SU-DHL-6 (cell line): ENCODE data around the gene OXTR.

Experiments
- H2AFZ ChIP-seq: fragments of 200-600 bp; sonication (generic); 2 replicates; pipeline ENCODE4 v1.6.1; 2014; ENCODE audit warnings: low read depth, mild to moderate bottlenecking, moderate library complexity, mixed read lengths, antibody characterized with exemption, low read length; ENCODE audit not compliant: severe bottlenecking
- H3F3A ChIP-seq: fragments of 200-600 bp; shearing (Covaris generic); 2 replicates; pipeline ENCODE4 v1.6.0; 2016; ENCODE audit warnings: antibody characterized with exemption, mild to moderate bottlenecking; ENCODE audit not compliant: insufficient read depth
- H3K27ac ChIP-seq: fragments of 200-600 bp; sonication (generic); 2 replicates; pipeline ENCODE4 v1.5.1; 2016; ENCODE audit warnings: low read depth, mild to moderate bottlenecking, low read length, moderate library complexity, mixed read lengths
- H3K27me3 ChIP-seq: fragments of 200-600 bp; sonication (generic), shearing (Covaris generic); 2 replicates; pipeline ENCODE4 v1.6.0; 2014; ENCODE audit warnings: mild to moderate bottlenecking, low read length
- H3K36me3 ChIP-seq: fragments of 200-600 bp; sonication (generic); 2 replicates; pipeline ENCODE4 v1.6.1; 2014; ENCODE audit warnings: mild to moderate bottlenecking, low read length, mixed read lengths
- H3K4me2 ChIP-seq: fragments of 300-600, 200-600 bp; shearing (Covaris generic), sonication (generic); 2 replicates; pipeline ENCODE4 v1.6.0; 2014; ENCODE audit warnings: low read length, low read depth, mild to moderate bottlenecking; ENCODE audit not compliant: poor library complexity, severe bottlenecking
- H3K4me3 ChIP-seq: fragments of 200-600 bp; sonication (generic); 2 replicates; pipeline ENCODE4 v1.5.1; 2014; ENCODE audit warnings: antibody characterized with exemption, low read length, mild to moderate bottlenecking, mixed read lengths; ENCODE audit not compliant: insufficient read depth, poor library complexity, severe bottlenecking
- H3K79me2 ChIP-seq: fragments of 200-600 bp; sonication (generic); 2 replicates; pipeline ENCODE4 v1.6.1; 2014; ENCODE audit warnings: mild to moderate bottlenecking, low read length, moderate library complexity; ENCODE audit not compliant: insufficient read depth
- H3K9ac ChIP-seq: fragments of 200-600 bp; sonication (generic); 2 replicates; pipeline ENCODE4 v1.7.0; 2014; ENCODE audit warnings: mild to moderate bottlenecking, low read length
- H3K9me2 ChIP-seq: fragments of 200-600 bp; sonication (generic); replicated peaks from 2 replicates; pipeline ENCODE4 v1.6.1; 2014; ENCODE audit warnings: low read length; ENCODE audit not compliant: insufficient read depth
- H3K9me3 ChIP-seq: fragments of 200-600 bp; sonication (generic); 2 replicates; pipeline ENCODE4 v1.6.1; 2014; ENCODE audit warnings: low read length, mixed read lengths; ENCODE audit not compliant: insufficient read depth
- H4K20me1 ChIP-seq: fragments of 200-600 bp; sonication (generic); 2 replicates; pipeline ENCODE4 v1.6.1; 2014; ENCODE audit warnings: low read depth, mild to moderate bottlenecking, antibody characterized with exemption, low read length, moderate library complexity, mixed read lengths
- EZH2phosphoT487 ChIP-seq: fragments of 200-600 bp; sonication (generic), shearing (Covaris generic); conservative IDR thresholded peaks from 2 replicates; pipeline ENCODE4 v1.6.1; 2018; ENCODE audit warnings: mild to moderate bottlenecking, antibody characterized with exemption, low read length, moderate library complexity, mixed read lengths
- TF ChIP-seq, protein P1 (sequence below): fragments of 200-600 bp; sonication (generic); IDR thresholded peaks from one replicate; pipeline ENCODE4 v1.5.1; 2017; ENCODE audit warnings: antibody characterized with exemption, mild to moderate bottlenecking, low read length, moderate library complexity; ENCODE audit not compliant: insufficient read depth, poor library complexity, severe bottlenecking

Gene OXTR

DNA sequence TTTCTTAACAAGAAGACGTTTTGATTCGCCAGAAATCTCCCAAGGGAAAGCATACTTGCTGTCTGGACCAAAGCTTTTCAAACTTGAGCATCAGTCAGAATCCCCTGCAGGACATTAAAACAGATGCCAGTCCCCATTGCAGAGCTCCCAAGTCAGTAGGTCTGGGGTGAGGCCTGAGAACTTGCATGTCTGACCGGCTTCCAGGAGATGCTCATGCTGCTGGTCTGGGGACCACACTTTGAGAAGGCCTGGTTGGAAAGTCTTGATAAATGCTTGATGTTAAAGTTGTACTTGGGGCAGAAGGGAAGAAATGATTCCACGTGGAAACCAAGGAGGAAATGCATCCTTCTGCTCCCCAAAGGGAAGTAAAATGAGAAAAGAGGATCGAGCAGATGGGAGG lies 60.1 kb downstream of the OXTR start:
- TF ChIP-seq, protein P1, sequence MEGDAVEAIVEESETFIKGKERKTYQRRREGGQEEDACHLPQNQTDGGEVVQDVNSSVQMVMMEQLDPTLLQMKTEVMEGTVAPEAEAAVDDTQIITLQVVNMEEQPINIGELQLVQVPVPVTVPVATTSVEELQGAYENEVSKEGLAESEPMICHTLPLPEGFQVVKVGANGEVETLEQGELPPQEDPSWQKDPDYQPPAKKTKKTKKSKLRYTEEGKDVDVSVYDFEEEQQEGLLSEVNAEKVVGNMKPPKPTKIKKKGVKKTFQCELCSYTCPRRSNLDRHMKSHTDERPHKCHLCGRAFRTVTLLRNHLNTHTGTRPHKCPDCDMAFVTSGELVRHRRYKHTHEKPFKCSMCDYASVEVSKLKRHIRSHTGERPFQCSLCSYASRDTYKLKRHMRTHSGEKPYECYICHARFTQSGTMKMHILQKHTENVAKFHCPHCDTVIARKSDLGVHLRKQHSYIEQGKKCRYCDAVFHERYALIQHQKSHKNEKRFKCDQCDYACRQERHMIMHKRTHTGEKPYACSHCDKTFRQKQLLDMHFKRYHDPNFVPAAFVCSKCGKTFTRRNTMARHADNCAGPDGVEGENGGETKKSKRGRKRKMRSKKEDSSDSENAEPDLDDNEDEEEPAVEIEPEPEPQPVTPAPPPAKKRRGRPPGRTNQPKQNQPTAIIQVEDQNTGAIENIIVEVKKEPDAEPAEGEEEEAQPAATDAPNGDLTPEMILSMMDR = no peak
- TF ChIP-seq EZH2phosphoT487 = no peak
- Histone ChIP-seq H3K27ac (no peak overlapping the region), H3K36me3 (no peaks in the 10 kb centered on the region), H3K27me3 (no peaks in the 10 kb centered on the region), H3K79me2 (no peaks in the 10 kb centered on the region), H2AFZ (no peak overlapping the region), H3F3A (no peaks in the 10 kb centered on the region), H3K4me3 (no peak overlapping the region), H3K4me2 (no peak overlapping the region), H3K9me2 (no peaks in the 10 kb centered on the region), H4K20me1 (no peaks in the 10 kb centered on the region), H3K9me3 (no peaks in the 10 kb centered on the region), H3K9ac (no peak overlapping the region)

- Histone ChIP-seq H4K20me1 (no peaks in the 10 kb centered on the region), H3K9me2 (no peaks in the 10 kb centered on the region), H3K4me3 (no peak overlapping the region), H3F3A (no peaks in the 10 kb centered on the region), H2AFZ (no peak overlapping the region), H3K36me3 (no peaks in the 10 kb centered on the region), H3K27me3 (no peaks in the 10 kb centered on the region), H3K4me2 (no peak overlapping the region), H3K9ac (no peak overlapping the region), H3K79me2 (no peaks in the 10 kb centered on the region), H3K27ac (no peak overlapping the region), H3K9me3 (no peaks in the 10 kb centered on the region)
- no peak for TF ChIP-seq EZH2phosphoT487
- TF ChIP-seq, protein P1 = no peak
These were observed 63.8 kb downstream of the OXTR start for GRCh38 chr3:8705575-8705974.

- no peak for TF ChIP-seq EZH2phosphoT487
- TF ChIP-seq, protein P1 = peak; percentile 29
- Histone ChIP-seq H3K79me2 (no peaks in the 10 kb centered on the region), H3K9me2 (no peaks in the 10 kb centered on the region), H3K27me3 (no peaks in the 10 kb centered on the region), H3K27ac (no peak overlapping the region), H3F3A (no peaks in the 10 kb centered on the region), H3K9ac (no peak overlapping the region), H3K4me2 (no peak overlapping the region), H3K9me3 (no peaks in the 10 kb centered on the region), H2AFZ (no peak overlapping the region), H3K4me3 (no peak overlapping the region), H4K20me1 (no peaks in the 10 kb centered on the region), H3K36me3 (no peaks in the 10 kb centered on the region)
These were observed 66.9 kb downstream of the OXTR start for GRCh38 chr3:8702560-8702959.
